Panc1 (cell line): ENCODE results near the gene GBX1.

ENCODE experiments used
- TF ChIP-seq, protein P1 (sequence below): fragments of 450-650 bp; IDR thresholded peaks from 2 replicates; pipeline ENCODE4 v1.5.1; 2017; ENCODE audit warnings: mild to moderate bottlenecking
- TF ChIP-seq, protein P2 (sequence below), 2 experiments: IDR thresholded peaks; 2 replicates each; pipeline ENCODE4 v1.6.1; 2011 to 2012; ENCODE audit warnings: low read depth in 2 of 2, control low read depth in 1 of 2, low read length in 1 of 2, mild to moderate bottlenecking in 1 of 2, moderate library complexity in 1 of 2; ENCODE audit not compliant: insufficient read depth in 1 of 2

- TF ChIP-seq, protein P1, sequence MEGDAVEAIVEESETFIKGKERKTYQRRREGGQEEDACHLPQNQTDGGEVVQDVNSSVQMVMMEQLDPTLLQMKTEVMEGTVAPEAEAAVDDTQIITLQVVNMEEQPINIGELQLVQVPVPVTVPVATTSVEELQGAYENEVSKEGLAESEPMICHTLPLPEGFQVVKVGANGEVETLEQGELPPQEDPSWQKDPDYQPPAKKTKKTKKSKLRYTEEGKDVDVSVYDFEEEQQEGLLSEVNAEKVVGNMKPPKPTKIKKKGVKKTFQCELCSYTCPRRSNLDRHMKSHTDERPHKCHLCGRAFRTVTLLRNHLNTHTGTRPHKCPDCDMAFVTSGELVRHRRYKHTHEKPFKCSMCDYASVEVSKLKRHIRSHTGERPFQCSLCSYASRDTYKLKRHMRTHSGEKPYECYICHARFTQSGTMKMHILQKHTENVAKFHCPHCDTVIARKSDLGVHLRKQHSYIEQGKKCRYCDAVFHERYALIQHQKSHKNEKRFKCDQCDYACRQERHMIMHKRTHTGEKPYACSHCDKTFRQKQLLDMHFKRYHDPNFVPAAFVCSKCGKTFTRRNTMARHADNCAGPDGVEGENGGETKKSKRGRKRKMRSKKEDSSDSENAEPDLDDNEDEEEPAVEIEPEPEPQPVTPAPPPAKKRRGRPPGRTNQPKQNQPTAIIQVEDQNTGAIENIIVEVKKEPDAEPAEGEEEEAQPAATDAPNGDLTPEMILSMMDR, result no peak
- TF ChIP-seq, protein P2, sequence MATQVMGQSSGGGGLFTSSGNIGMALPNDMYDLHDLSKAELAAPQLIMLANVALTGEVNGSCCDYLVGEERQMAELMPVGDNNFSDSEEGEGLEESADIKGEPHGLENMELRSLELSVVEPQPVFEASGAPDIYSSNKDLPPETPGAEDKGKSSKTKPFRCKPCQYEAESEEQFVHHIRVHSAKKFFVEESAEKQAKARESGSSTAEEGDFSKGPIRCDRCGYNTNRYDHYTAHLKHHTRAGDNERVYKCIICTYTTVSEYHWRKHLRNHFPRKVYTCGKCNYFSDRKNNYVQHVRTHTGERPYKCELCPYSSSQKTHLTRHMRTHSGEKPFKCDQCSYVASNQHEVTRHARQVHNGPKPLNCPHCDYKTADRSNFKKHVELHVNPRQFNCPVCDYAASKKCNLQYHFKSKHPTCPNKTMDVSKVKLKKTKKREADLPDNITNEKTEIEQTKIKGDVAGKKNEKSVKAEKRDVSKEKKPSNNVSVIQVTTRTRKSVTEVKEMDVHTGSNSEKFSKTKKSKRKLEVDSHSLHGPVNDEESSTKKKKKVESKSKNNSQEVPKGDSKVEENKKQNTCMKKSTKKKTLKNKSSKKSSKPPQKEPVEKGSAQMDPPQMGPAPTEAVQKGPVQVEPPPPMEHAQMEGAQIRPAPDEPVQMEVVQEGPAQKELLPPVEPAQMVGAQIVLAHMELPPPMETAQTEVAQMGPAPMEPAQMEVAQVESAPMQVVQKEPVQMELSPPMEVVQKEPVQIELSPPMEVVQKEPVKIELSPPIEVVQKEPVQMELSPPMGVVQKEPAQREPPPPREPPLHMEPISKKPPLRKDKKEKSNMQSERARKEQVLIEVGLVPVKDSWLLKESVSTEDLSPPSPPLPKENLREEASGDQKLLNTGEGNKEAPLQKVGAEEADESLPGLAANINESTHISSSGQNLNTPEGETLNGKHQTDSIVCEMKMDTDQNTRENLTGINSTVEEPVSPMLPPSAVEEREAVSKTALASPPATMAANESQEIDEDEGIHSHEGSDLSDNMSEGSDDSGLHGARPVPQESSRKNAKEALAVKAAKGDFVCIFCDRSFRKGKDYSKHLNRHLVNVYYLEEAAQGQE (IDR thresholded peaks at IDR 0.05; ENCODE audit: insufficient read depth in 1 of 2, low read depth in 2 of 2, low read length in 1 of 2), result no peak
These were observed 40.9 kb downstream of the GBX1 start for GRCh38 chr7:151126491-151127137.
